NB4 (cell line): ENCODE measurements around the gene WSCD1.

Experiments used
- MAX ChIP-seq: IDR thresholded peaks from 2 replicates; pipeline ENCODE4 v1.6.1; 2011; ENCODE audit warnings: low read depth, low read length
- MYC ChIP-seq: IDR thresholded peaks from 2 replicates; pipeline ENCODE4 v1.6.1; 2011; ENCODE audit warnings: low read depth, low read length
- POLR2A ChIP-seq: IDR thresholded peaks from 2 replicates; pipeline ENCODE4 v1.6.1; 2011; ENCODE audit warnings: mild to moderate bottlenecking; ENCODE audit not compliant: insufficient read length; ENCODE audit errors: extremely low read depth
- TF ChIP-seq, protein P1 (sequence below): IDR thresholded peaks from one replicate; pipeline ENCODE4 v1.5.1; 2012; ENCODE audit warnings: low read depth, low read length

- TF ChIP-seq, protein P1, sequence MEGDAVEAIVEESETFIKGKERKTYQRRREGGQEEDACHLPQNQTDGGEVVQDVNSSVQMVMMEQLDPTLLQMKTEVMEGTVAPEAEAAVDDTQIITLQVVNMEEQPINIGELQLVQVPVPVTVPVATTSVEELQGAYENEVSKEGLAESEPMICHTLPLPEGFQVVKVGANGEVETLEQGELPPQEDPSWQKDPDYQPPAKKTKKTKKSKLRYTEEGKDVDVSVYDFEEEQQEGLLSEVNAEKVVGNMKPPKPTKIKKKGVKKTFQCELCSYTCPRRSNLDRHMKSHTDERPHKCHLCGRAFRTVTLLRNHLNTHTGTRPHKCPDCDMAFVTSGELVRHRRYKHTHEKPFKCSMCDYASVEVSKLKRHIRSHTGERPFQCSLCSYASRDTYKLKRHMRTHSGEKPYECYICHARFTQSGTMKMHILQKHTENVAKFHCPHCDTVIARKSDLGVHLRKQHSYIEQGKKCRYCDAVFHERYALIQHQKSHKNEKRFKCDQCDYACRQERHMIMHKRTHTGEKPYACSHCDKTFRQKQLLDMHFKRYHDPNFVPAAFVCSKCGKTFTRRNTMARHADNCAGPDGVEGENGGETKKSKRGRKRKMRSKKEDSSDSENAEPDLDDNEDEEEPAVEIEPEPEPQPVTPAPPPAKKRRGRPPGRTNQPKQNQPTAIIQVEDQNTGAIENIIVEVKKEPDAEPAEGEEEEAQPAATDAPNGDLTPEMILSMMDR = no peak
- TF ChIP-seq POLR2A (no peak), MYC (no peak), MAX (no peak)
Measured at GRCh38 chr17:6080711-6081430, 10.7 kb downstream of the WSCD1 start.
